Measurements from ENCODE around the gene CFAP299. TPM values are rescaled to one million over a fixed set of nuclear protein-coding genes. Genes with fewer than 3 reads are reported as not detected.

Gene CFAP299
- total RNA-seq, 1 donor from 2014 or later = not detected

DNA sequence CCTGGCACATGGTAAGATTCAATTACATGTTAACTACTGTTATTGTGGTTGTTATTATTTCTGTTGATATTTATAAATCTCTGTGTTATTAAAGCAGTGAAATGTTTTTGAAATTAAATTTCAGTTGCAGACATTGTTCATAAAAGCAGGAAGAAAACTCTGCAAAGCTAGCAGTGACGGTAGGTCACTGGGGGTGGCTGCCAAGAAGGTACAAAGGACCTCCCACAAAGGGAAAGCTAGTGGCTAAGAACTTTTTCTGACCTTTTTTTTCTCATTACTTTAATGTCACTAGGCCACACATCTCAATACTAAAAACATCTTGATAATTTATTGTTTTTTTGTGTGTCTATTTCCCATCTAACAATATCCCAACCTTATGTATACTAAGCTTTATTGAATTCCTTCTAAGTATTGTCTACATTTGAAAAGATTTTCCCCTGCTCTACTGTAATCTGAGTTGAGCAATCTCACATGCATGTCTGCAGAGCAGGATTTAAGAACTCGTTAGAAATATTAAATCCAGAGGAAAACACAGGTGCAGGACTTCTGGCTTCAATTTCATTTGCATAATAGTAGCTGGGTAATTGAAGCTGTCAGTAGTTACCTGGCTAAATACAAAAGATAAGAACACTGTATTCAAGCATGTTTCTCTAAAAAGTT is 197.3 kb downstream of the CFAP299 start:
- Mint-ChIP-seq H3K9me3 (peaks cover 3% of the 10 kb centered on the region), H3K27me3 (ENCODE audit: low read depth) (no peaks in the 10 kb centered on the region), H3K4me3 (no peak overlapping the region), H3K4me1 (no peaks in the 10 kb centered on the region), H3K36me3 (ENCODE audit: low read depth) (no peaks in the 10 kb centered on the region), H3K27ac (ENCODE audit: unreplicated experiment) (no peak overlapping the region)
- no peak for DNase-seq (ENCODE audit: low read depth, low spot score)
- TF ChIP-seq, protein P1, sequence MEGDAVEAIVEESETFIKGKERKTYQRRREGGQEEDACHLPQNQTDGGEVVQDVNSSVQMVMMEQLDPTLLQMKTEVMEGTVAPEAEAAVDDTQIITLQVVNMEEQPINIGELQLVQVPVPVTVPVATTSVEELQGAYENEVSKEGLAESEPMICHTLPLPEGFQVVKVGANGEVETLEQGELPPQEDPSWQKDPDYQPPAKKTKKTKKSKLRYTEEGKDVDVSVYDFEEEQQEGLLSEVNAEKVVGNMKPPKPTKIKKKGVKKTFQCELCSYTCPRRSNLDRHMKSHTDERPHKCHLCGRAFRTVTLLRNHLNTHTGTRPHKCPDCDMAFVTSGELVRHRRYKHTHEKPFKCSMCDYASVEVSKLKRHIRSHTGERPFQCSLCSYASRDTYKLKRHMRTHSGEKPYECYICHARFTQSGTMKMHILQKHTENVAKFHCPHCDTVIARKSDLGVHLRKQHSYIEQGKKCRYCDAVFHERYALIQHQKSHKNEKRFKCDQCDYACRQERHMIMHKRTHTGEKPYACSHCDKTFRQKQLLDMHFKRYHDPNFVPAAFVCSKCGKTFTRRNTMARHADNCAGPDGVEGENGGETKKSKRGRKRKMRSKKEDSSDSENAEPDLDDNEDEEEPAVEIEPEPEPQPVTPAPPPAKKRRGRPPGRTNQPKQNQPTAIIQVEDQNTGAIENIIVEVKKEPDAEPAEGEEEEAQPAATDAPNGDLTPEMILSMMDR (conservative IDR thresholded peaks at IDR 0.05) = no peak

DNA sequence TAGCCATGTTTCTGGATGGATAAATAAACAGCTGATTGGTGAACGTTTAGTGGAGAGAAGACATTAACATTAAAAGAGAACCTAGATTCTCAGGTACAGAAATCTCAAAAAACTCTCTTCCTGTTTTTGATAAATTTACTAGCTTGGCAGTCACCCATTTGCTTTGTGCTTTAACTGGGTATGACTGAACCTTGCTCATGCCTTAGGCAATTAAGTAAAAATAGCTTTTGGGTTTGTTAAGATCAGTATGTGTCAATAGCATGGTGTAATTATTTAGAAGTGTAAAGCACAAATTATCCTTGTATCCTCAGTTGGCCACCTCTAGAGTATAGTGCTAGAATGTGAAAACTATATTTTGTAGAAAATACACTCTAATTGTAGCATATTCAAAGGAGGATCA is 200.0 kb downstream of the CFAP299 start:
- Mint-ChIP-seq H3K27ac (ENCODE audit: unreplicated experiment) (no peak overlapping the region), H3K4me3 (no peak overlapping the region), H3K27me3 (ENCODE audit: low read depth) (no peaks in the 10 kb centered on the region), H3K36me3 (ENCODE audit: low read depth) (no peaks in the 10 kb centered on the region), H3K4me1 (no peaks in the 10 kb centered on the region), H3K9me3 (peaks cover 3% of the 10 kb centered on the region)
- no peak for DNase-seq (ENCODE audit: low read depth, low spot score)
- TF ChIP-seq, protein P1 (conservative IDR thresholded peaks at IDR 0.05) = no peak

DNA sequence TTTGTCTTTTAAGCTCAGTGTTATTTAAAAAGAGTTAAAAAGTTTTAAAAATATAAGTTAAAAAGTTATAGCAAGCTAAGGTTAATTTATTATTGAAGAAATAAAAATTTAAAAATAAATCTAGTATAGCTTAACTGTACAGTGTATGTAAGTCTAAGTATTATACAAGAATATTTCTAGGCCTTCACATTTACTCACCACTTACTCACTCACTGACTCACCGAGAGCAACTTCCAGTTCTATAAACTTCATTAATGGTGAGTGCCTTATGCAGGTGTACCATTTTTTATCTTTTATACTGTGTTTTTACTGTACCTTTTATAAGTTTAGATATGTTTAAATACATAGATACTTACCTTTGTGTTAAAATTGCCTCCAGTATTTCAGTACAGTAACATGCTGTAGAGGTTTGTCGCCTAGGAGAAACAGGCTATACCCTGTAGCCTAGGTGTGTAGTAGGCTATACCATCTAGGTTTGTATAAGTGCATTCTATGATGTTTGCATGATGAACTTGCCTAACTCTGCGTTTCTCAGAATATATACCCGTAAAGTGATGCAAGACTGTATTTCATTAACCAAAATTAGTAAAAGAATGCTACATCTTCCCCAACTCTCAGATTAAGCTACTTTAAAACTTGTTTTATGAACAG is 202.9 kb downstream of the CFAP299 start:
- H3K4me1 Mint-ChIP-seq = no peaks in the 10 kb centered on the region
- DNase-seq (ENCODE audit: low read depth, low spot score) = no peak
- H3K9me3 Mint-ChIP-seq = peaks cover 3% of the 10 kb centered on the region
- H3K27ac Mint-ChIP-seq (ENCODE audit: unreplicated experiment) = no peak overlapping the region
- H3K4me3 Mint-ChIP-seq = no peak overlapping the region
- H3K36me3 Mint-ChIP-seq (ENCODE audit: low read depth) = no peaks in the 10 kb centered on the region
- TF ChIP-seq, protein P1 (conservative IDR thresholded peaks at IDR 0.05) = no peak
- no peaks in the 10 kb centered on the region for H3K27me3 Mint-ChIP-seq (ENCODE audit: low read depth)

DNA sequence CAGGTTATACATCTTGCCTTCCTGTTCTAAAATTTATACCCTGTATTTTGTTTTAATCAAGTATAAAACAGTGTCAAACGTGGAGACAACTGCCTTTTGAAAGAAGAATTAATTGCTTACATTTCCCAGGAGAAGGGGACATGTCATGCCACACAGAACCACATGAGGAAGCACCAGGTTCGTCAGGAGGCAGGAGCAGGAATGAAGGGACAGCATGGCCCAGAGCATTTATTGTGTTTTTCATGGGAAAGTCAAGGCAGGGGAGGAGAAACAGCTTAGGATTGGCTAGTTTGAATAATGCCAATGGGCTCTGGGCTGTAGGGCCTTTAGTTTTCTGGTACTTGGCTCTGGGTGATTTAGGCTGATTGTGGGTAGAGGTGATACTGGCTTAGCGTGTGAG is 203.7 kb downstream of the CFAP299 start:
- TF ChIP-seq, protein P1 (conservative IDR thresholded peaks at IDR 0.05) = no peak
- Mint-ChIP-seq H3K36me3 (ENCODE audit: low read depth) (no peaks in the 10 kb centered on the region), H3K4me1 (no peaks in the 10 kb centered on the region), H3K27ac (ENCODE audit: unreplicated experiment) (no peak overlapping the region), H3K27me3 (ENCODE audit: low read depth) (no peaks in the 10 kb centered on the region), H3K9me3 (peaks cover 3% of the 10 kb centered on the region), H3K4me3 (no peak overlapping the region)
- DNase-seq (ENCODE audit: low read depth, low spot score) = no peak

DNA sequence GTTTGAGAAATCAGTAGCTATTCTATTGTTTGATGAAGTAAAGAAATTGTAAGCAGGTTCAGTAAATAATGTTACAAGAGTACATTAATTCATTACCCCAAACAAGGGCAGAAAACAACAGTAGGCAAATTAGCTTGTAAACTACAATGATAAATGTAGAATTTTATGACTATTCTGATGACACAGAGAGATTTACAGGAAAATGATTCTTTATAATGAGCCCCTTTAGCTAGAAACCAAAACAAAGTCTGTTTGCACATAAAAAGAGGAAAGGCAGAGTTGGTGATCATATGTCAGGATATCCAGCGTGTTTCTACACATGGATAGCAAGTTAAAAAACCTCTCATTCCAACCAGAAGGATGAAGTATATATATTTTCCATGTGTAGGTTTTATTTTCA is 204.8 kb downstream of the CFAP299 start:
- Mint-ChIP-seq H3K36me3 (ENCODE audit: low read depth) (no peaks in the 10 kb centered on the region), H3K27ac (ENCODE audit: unreplicated experiment) (no peak overlapping the region), H3K4me1 (no peaks in the 10 kb centered on the region), H3K9me3 (peaks cover 3% of the 10 kb centered on the region), H3K27me3 (ENCODE audit: low read depth) (no peaks in the 10 kb centered on the region), H3K4me3 (no peak overlapping the region)
- no peak for DNase-seq (ENCODE audit: low read depth, low spot score)
- TF ChIP-seq, protein P1 (conservative IDR thresholded peaks at IDR 0.05) = no peak

Data from neural crest cell (in vitro differentiated cells).